GM19238 (cell line): Measurements from ENCODE around the gene ZNF57.
"Not testable (repeated sequence)": the region's sequence is repeated elsewhere in the genome, so short reads cannot be mapped to it uniquely, and the experiment has no call there.

Experiments
- DNase-seq: peaks from one replicate; pipeline ENCODE4 v3.0.0; 2011; ENCODE audit warnings: low spot score; ENCODE audit not compliant: insufficient read length

The ZNF57 gene

DNA sequence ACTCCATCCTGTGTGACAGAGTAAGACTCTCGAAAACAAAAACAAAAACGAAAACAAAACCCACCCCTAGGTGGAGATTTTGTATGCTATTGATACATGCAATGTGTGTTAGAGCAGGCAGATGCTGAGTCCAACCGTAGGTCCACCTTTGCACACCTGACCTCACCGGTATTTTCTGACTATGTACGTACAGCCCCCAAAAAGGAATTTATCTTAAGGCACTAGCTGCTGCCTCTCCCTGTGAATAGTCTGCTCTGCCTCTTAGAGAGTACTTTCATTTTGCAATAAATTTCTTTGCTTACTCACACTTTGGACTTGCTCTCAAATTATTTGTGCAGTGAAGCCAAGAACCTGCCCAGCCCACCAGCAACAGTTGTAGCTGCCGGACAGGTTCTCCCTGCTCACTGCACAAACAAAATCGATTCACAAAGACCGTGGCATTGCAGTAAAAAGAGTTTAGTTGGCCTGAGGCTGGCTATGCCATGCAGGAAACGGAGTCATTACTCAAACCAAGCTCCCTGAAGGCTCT lies 52.3 kb downstream of the ZNF57 start:
- no peak for DNase-seq

DNA sequence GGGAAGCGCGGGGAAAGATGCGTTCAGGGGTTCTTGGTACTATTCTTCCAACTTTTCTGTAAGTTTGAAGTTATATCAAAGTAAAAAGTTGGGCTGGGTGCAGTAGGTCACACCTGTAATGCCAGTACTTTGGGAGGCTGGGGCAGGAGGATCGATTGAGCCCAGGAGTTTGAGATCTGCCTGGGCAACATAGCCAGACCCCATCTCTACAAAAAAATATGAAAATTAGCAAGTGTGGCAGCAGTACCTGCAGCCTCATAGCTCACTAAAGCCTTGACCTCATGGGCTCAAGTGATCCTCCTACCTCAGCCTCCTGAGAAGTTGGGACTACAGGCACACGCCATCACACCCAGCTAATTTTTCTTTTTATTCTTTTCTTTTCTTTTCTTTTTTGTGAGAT lies 56.4 kb downstream of the ZNF57 start:
- no peak for DNase-seq

- no peak for DNase-seq
Measured at GRCh38 chr19:2960120-2960519, 59.4 kb downstream of the ZNF57 start.

GRCh38 chr19:2962018-2962670 lies 61.4 kb downstream of the ZNF57 start:
- DNase-seq: no peak

GRCh38 chr19:2963122-2963521 lies 62.4 kb downstream of the ZNF57 start:
- no peak for DNase-seq

DNA sequence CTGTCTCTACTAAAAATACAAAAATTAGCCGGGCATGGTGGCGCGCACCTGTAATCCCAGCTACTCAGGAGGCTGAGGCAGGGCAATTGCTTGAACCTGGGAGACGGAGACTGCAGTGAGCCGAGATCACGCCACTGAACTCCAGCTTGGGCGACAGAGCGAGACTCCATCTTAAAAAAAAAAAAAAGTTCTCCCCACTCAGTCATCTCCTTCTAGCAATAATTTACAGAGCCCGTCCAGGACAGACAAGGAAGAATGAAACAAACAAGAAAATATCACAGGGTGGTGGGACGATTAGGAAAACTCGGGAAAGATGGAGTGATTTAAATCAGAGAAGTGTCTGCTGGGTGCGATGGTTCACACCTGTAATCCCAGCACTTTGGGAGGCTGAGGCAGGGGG lies 62.9 kb downstream of the ZNF57 start:
- not testable (repeated sequence) for DNase-seq

DNA sequence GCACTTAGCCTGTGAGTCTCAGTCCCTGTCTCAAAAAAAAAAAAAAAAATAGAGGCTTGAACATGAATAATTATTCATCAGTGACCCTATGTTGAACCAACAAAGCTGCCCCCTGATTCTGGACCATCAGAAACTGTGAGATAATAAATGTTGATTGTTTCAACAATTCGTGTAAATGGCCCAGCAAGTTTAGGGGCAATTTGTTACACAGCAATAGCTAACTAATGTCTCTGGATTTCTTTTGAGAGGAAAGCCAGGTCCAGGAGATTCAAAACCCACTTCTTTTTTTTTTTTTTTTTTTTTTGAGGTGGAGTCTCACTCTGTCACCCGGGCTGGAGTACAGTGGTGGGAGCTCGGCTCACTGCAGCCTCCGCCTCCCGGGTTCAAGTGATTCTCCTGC lies 64.1 kb downstream of the ZNF57 start:
- DNase-seq: no peak

GRCh38 chr19:2967972-2968371 lies 67.2 kb downstream of the ZNF57 start:
- no peak for DNase-seq
